ENCODE results near the gene ELP1. TPM values are rescaled to one million over a fixed set of nuclear protein-coding genes. Genes with fewer than 3 reads are reported as not detected.

Gene ELP1
- total RNA-seq, 1 donor from 2014 or later = 24.7 TPM

GRCh38 chr9:108838017-108838416, 95.9 kb downstream of the ELP1 start:
- TF ChIP-seq CTCF (IDR thresholded peaks at IDR 0.05; ENCODE audit: insufficient read depth, low read length, poor library complexity, severe bottlenecking) = no peak
- no peaks in the 10 kb centered on the region for H3K36me3 ChIP-seq (ENCODE audit: control insufficient read depth, insufficient read depth, low read length)
- DNase-seq (ENCODE audit: low read depth) = no peak
- no peak overlapping the region for H3K4me3 ChIP-seq (ENCODE audit: low read depth, low read length)
- no peaks in the 10 kb centered on the region for H3K27me3 ChIP-seq (ENCODE audit: control insufficient read depth, insufficient read depth, low read length)

GRCh38 chr9:108837530-108837929, 96.4 kb downstream of the ELP1 start:
- Histone ChIP-seq H3K36me3 (ENCODE audit: control insufficient read depth, insufficient read depth, low read length) (no peaks in the 10 kb centered on the region), H3K27me3 (ENCODE audit: control insufficient read depth, insufficient read depth, low read length) (no peaks in the 10 kb centered on the region), H3K4me3 (ENCODE audit: low read depth, low read length) (no peak overlapping the region)
- no peak for DNase-seq (ENCODE audit: low read depth)
- TF ChIP-seq CTCF (IDR thresholded peaks at IDR 0.05; ENCODE audit: insufficient read depth, low read length, poor library complexity, severe bottlenecking) = no peak

- TF ChIP-seq CTCF (IDR thresholded peaks at IDR 0.05; ENCODE audit: insufficient read depth, low read length, poor library complexity, severe bottlenecking) = no peak
- H3K4me3 ChIP-seq (ENCODE audit: low read depth, low read length) = no peak overlapping the region
- no peak for DNase-seq (ENCODE audit: low read depth)
These were observed 97.1 kb downstream of the ELP1 start for GRCh38 chr9:108836781-108837180.

GRCh38 chr9:108836319-108836718, 97.6 kb downstream of the ELP1 start:
- H3K36me3 ChIP-seq (ENCODE audit: control insufficient read depth, insufficient read depth, low read length) = no peaks in the 10 kb centered on the region
- DNase-seq (ENCODE audit: low read depth) = no peak
- no peak for TF ChIP-seq CTCF (IDR thresholded peaks at IDR 0.05; ENCODE audit: insufficient read depth, low read length, poor library complexity, severe bottlenecking)
- no peaks in the 10 kb centered on the region for H3K27me3 ChIP-seq (ENCODE audit: control insufficient read depth, insufficient read depth, low read length)
- H3K4me3 ChIP-seq (ENCODE audit: low read depth, low read length) = no peak overlapping the region

More at GRCh38 chr9:108836781-108837180, 97.1 kb downstream of the ELP1 start:
- Histone ChIP-seq H3K36me3 (ENCODE audit: control insufficient read depth, insufficient read depth, low read length) (no peaks in the 10 kb centered on the region), H3K27me3 (ENCODE audit: control insufficient read depth, insufficient read depth, low read length) (no peaks in the 10 kb centered on the region)

- no peak for TF ChIP-seq CTCF (IDR thresholded peaks at IDR 0.05; ENCODE audit: insufficient read depth, low read length, poor library complexity, severe bottlenecking)
- H3K36me3 ChIP-seq (ENCODE audit: control insufficient read depth, insufficient read depth, low read length) = no peaks in the 10 kb centered on the region
- DNase-seq (ENCODE audit: low read depth) = no peak
- H3K27me3 ChIP-seq (ENCODE audit: control insufficient read depth, insufficient read depth, low read length) = no peaks in the 10 kb centered on the region
- no peak overlapping the region for H3K4me3 ChIP-seq (ENCODE audit: low read depth, low read length)
These were observed 98.1 kb downstream of the ELP1 start for GRCh38 chr9:108835831-108836230.

GRCh38 chr9:108834959-108835665, 98.8 kb downstream of the ELP1 start:
- no peak overlapping the region for H3K4me3 ChIP-seq (ENCODE audit: low read depth, low read length)
- no peak for DNase-seq (ENCODE audit: low read depth)

More at GRCh38 chr9:108834959-108835665, 98.8 kb downstream of the ELP1 start:
- TF ChIP-seq CTCF (IDR thresholded peaks at IDR 0.05; ENCODE audit: insufficient read depth, low read length, poor library complexity, severe bottlenecking) = no peak
- Histone ChIP-seq H3K36me3 (ENCODE audit: control insufficient read depth, insufficient read depth, low read length) (no peaks in the 10 kb centered on the region), H3K27me3 (ENCODE audit: control insufficient read depth, insufficient read depth, low read length) (no peaks in the 10 kb centered on the region)
